ENCODE results near the gene SCYL1. TPM values are rescaled to one million over a fixed set of nuclear protein-coding genes. Genes with fewer than 3 reads are reported as not detected.

SCYL1 gene
- polyA plus RNA-seq, 1 donor (not counting 4 experiments of a cell fraction or from before 2014, with no cell fraction given), result 31.3 TPM

GRCh38 chr11:65541093-65541982 is 16.5 kb downstream of the SCYL1 start:
- Histone ChIP-seq H2AFZ (ENCODE audit: control insufficient read depth, low read length) (no peak overlapping the region), H3K36me3 (ENCODE audit: control insufficient read depth in 2 of 2, extremely low read depth in 1 of 2, insufficient read depth in 2 of 2, low read length in 2 of 2) (peaks cover 6 to 7% of the 10 kb centered on the region in 2 experiments), H3K4me2 (ENCODE audit: control insufficient read depth, extremely low read depth, insufficient read depth, low read depth, low read length) (peak overlapping the region; percentile 79), H3K79me2 (ENCODE audit: control insufficient read depth, insufficient read depth, low read length) (no peaks in the 10 kb centered on the region), H3K9me1 (ENCODE audit: control insufficient read depth, extremely low read depth, insufficient read depth, low read length) (no peaks in the 10 kb centered on the region), H3K9me3 (ENCODE audit: control insufficient read depth, low read depth, low read length) (no peaks in the 10 kb centered on the region), H3K9ac (ENCODE audit: control insufficient read depth, extremely low read depth, insufficient read depth, low read length) (peak overlapping the region; percentile 63), H3K4me1 (ENCODE audit: control insufficient read depth, extremely low read depth, insufficient read depth, low read length) (peaks cover 14% of the 10 kb centered on the region), H4K20me1 (ENCODE audit: control insufficient read depth, extremely low read depth, insufficient read depth, low read length) (peaks cover 3% of the 10 kb centered on the region), H3K4me3 (ENCODE audit: control insufficient read depth in 2 of 3, extremely low read depth in 1 of 3, insufficient read depth in 2 of 3, low read depth in 1 of 3, low read length in 3 of 3) (peak overlapping the region; percentile 42 to 67 (median 65)), H3K27ac (ENCODE audit: control insufficient read depth, insufficient read depth, low read length) (peak overlapping the region; percentile 53), H3K27me3 (ENCODE audit: control insufficient read depth, extremely low read depth, insufficient read depth, low read length) (no peaks in the 10 kb centered on the region)
- dilution Hi-C loops (cut with MboI; ENCODE audit: extremely low pct_ligation_motif_present, low sequenced_read_pairs), result no loop called here
- DNase-seq (ENCODE audit: low read depth, low spot score), result no peak
- TF ChIP-seq CTCF (optimal IDR thresholded peaks at IDR 0.05 in 1 of 3, IDR thresholded peaks at IDR 0.05 in 1 of 3, conservative IDR thresholded peaks at IDR 0.05 in 1 of 3; ENCODE audit: extremely low read depth in 1 of 3, insufficient read depth in 2 of 3, low read length in 3 of 3) (no peak), EZH2 (IDR thresholded peaks at IDR 0.05; ENCODE audit: low read length) (no peak)
- FAIRE-seq, result peak; percentile 98

- dilution Hi-C loops (cut with MboI; ENCODE audit: extremely low pct_ligation_motif_present, low sequenced_read_pairs), result no loop called here
- no peak for DNase-seq (ENCODE audit: low read depth, low spot score)
- H3K4me2 ChIP-seq (ENCODE audit: control insufficient read depth, extremely low read depth, insufficient read depth, low read depth, low read length), result no peak overlapping the region
- H3K9ac ChIP-seq (ENCODE audit: control insufficient read depth, extremely low read depth, insufficient read depth, low read length), result no peak overlapping the region
- no peak for FAIRE-seq
- H3K36me3 ChIP-seq (ENCODE audit: control insufficient read depth in 2 of 2, extremely low read depth in 1 of 2, insufficient read depth in 2 of 2, low read length in 2 of 2), result peaks cover 0 to 2% of the 10 kb centered on the region in 2 experiments
- H3K27me3 ChIP-seq (ENCODE audit: control insufficient read depth, extremely low read depth, insufficient read depth, low read length), result no peaks in the 10 kb centered on the region
- no peaks in the 10 kb centered on the region for H3K9me1 ChIP-seq (ENCODE audit: control insufficient read depth, extremely low read depth, insufficient read depth, low read length)
- peaks cover 3% of the 10 kb centered on the region for H4K20me1 ChIP-seq (ENCODE audit: control insufficient read depth, extremely low read depth, insufficient read depth, low read length)
- H3K27ac ChIP-seq (ENCODE audit: control insufficient read depth, insufficient read depth, low read length), result no peak overlapping the region
- no peaks in the 10 kb centered on the region for H3K79me2 ChIP-seq (ENCODE audit: control insufficient read depth, insufficient read depth, low read length)
- H3K4me3 ChIP-seq (ENCODE audit: control insufficient read depth in 2 of 3, extremely low read depth in 1 of 3, insufficient read depth in 2 of 3, low read depth in 1 of 3, low read length in 3 of 3), result no peak overlapping the region
- H2AFZ ChIP-seq (ENCODE audit: control insufficient read depth, low read length), result no peak overlapping the region
- H3K4me1 ChIP-seq (ENCODE audit: control insufficient read depth, extremely low read depth, insufficient read depth, low read length), result peaks cover 17% of the 10 kb centered on the region
- no peaks in the 10 kb centered on the region for H3K9me3 ChIP-seq (ENCODE audit: control insufficient read depth, low read depth, low read length)
- TF ChIP-seq EZH2 (IDR thresholded peaks at IDR 0.05; ENCODE audit: low read length) (no peak), CTCF (optimal IDR thresholded peaks at IDR 0.05 in 1 of 3, IDR thresholded peaks at IDR 0.05 in 1 of 3, conservative IDR thresholded peaks at IDR 0.05 in 1 of 3; ENCODE audit: extremely low read depth in 1 of 3, insufficient read depth in 2 of 3, low read length in 3 of 3) (no peak)
These were observed 18.0 kb downstream of the SCYL1 start for GRCh38 chr11:65542738-65543390.
